Activated CD4-positive, alpha-beta T cell treated with anti-CD3 and anti-CD28 coated beads, Interleukin-2, amount 10 ng/mL, durations not matched to agents 7 days and 5 days (primary cell): ENCODE data around the gene PSTPIP1. TPM values are rescaled to one million over a fixed set of nuclear protein-coding genes. Genes with fewer than 3 reads are reported as not detected.
"Not testable (repeated sequence)": the region's sequence is repeated elsewhere in the genome, so short reads cannot be mapped to it uniquely, and the experiment has no call there.

Source experiments
- CTCF ChIA-PET: fragments of 350-600 bp; sonication (Branson Sonifier 250); formaldehyde crosslinking; loops from one replicate; lab custom pipeline; 2021; ENCODE audit warnings: antibody characterized with exemption; lab: Charles Lee
- POLR2A ChIA-PET: fragments of 350-600 bp; sonication (Branson Sonifier 250); formaldehyde crosslinking; loops from one replicate; lab custom pipeline; 2021; ENCODE audit warnings: antibody characterized with exemption; lab: Charles Lee
- DNase-seq: peaks from one replicate; pipeline ENCODE4 v3.0.0-alpha.2; 2020
- H3K27ac Mint-ChIP-seq: one replicate; pipeline ENCODE4 v1.8.0; 2021; ENCODE audit warnings: mild to moderate bottlenecking, moderate library complexity, mixed read lengths
- H3K27me3 Mint-ChIP-seq: one replicate; pipeline ENCODE4 v1.8.0; 2021; ENCODE audit warnings: mixed read lengths
- H3K36me3 Mint-ChIP-seq: one replicate; pipeline ENCODE4 v1.8.0; 2021; ENCODE audit warnings: low read depth, mixed read lengths
- H3K4me1 Mint-ChIP-seq: one replicate; pipeline ENCODE4 v1.8.0; 2021; ENCODE audit warnings: mixed read lengths
- H3K4me3 Mint-ChIP-seq: one replicate; pipeline ENCODE4 v1.8.0; 2021; ENCODE audit warnings: mild to moderate bottlenecking, moderate library complexity, mixed read lengths
- H3K9me3 Mint-ChIP-seq: one replicate; pipeline ENCODE4 v1.8.0; 2021; ENCODE audit warnings: mixed read lengths
- total RNA-seq, 2 experiments: library from RNA; stranded (reverse); gene quantifications; one replicate each; pipeline ENCODE4 v1.2.3, GENCODE V29; 2021

Gene PSTPIP1
- total RNA-seq, result 100 to 1,000 TPM; 135 to 176 TPM

DNA sequence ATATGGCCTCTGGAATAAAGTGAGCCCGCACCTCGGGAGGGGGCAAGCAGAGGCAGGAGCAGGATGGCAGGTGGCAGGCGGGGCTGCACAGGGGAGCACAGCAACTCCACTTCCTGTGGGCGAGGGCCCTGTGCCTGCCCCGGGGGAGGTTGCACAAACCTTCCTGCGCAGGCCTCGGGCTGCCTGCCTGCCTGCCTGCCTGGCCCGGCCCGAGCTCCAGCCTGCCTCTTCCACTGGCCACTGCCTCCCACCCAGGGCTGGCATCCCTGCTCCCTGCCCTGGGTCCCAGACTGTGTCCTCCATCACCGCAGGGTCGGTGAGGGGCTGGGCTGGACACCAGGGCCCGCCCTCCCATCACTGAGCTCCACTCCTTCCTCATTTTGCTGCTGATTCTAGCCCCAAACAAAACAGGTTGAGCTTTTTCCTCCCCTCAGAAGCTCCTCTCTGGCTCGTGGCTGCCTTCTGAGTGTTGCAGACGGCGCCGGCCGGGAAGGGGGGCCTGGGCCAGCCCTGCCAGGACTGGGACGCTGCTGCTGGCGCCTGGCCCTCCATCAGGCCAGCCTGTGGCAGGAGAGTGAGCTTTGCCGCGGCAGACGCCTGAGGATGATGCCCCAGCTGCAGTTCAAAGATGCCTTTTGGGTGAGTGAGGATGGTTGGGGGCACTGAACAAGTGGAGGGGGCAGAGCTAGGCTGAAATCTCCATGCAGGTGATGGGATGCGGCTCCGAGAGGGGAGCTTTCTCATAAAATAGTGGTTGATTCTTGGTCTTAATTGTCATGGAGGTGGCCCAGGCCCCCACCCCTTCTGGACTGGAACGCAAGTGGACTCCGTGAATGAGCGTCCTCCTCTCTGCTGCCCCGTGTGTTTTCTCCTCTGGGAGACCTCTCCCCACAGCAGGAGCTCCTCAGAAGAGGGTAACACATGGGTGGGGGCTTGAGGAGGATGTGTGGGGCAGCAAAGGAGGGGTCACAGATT is at the start of gene PSTPIP1:
Gene PSTPIP1, plus strand, starts transcription at position 156 of the 975 bp plus-strand sequence. Its CDS starts 448 bp downstream, at position 604.
- peak; percentile 78 for DNase-seq
- ChIA-PET POLR2A (interaction anchor here (1.1 to 1.4 kb wide), 2 partner anchors 8 to 19 kb away, joined by 3 to 7 read pairs; no protein-coding TSS in a partner anchor), CTCF (interaction anchor here (0.7 to 3.4 kb wide), 13 partner anchors 8 to 502 kb away, joined by 3 to 11 read pairs (median 3); no protein-coding TSS in a partner anchor)
- H3K4me3 Mint-ChIP-seq, result peak within 1 kb of the TSS; percentile 95
- peak within 1 kb of the TSS; percentile 98 for H3K27ac Mint-ChIP-seq
- H3K27me3 Mint-ChIP-seq, result no peaks in the 10 kb centered on the region
- no peaks in the 10 kb centered on the region for H3K9me3 Mint-ChIP-seq
- H3K4me1 Mint-ChIP-seq, result peaks cover 71% of the 10 kb centered on the region
- H3K36me3 Mint-ChIP-seq, result peaks cover 33% of the 10 kb centered on the region

DNA sequence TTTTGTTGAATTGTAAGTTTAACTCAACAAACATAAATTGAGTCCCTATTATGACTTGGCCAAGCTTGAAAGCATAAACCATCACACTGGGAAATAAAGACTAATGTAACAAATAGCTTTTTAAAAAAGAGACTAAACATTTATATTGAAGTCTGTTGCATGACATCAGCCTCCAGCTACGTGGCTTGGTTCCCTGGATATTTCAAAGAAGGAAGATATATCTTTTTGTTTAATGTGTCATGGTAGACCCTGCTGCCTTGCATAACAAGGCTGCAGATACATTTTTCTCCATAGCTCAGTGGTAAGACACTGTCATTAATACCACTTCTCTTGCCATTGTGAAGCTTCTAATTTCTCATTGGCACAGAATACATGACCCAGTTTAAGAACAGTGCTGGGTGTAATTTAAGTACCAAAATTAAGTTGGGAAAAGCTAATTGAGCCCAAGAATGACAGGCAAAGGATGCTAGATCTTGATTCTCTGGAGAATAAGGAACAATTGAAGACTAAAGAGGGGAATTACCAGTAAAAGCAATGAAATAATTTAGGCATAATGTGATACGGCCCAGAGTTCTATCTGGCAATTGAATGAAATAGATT is 49.3 kb upstream of the PSTPIP1 start:
- CTCF ChIA-PET, result interaction anchor here (0.5 to 2.8 kb wide), 4 partner anchors 28 to 1522 kb away, joined by 3 to 8 read pairs (median 4); no protein-coding TSS in a partner anchor
- H3K36me3 Mint-ChIP-seq, result peaks cover 47% of the 10 kb centered on the region

GRCh38 chr15:76947454-76947853 is 47.5 kb upstream of the PSTPIP1 start:
- no peaks in the 10 kb centered on the region for H3K9me3 Mint-ChIP-seq
- no peak overlapping the region for H3K4me3 Mint-ChIP-seq
- no peak for DNase-seq
- POLR2A ChIA-PET, result no interaction called here
- no peaks in the 10 kb centered on the region for H3K27me3 Mint-ChIP-seq
- CTCF ChIA-PET, result interaction anchor here (0.7 to 2.8 kb wide), 2 partner anchors 26 to 160 kb away, joined by 3 to 8 read pairs; no protein-coding TSS in a partner anchor
- peaks cover 58% of the 10 kb centered on the region for H3K36me3 Mint-ChIP-seq
- no peak overlapping the region for H3K27ac Mint-ChIP-seq
- peaks cover 16% of the 10 kb centered on the region for H3K4me1 Mint-ChIP-seq

More for the DNA sequence above, 49.3 kb upstream of the PSTPIP1 start:
- POLR2A ChIA-PET, result no interaction called here
- Mint-ChIP-seq H3K4me1 (peaks cover 3% of the 10 kb centered on the region), H3K4me3 (no peak overlapping the region), H3K27me3 (no peaks in the 10 kb centered on the region), H3K27ac (no peak overlapping the region), H3K9me3 (no peaks in the 10 kb centered on the region)
- no peak for DNase-seq

DNA sequence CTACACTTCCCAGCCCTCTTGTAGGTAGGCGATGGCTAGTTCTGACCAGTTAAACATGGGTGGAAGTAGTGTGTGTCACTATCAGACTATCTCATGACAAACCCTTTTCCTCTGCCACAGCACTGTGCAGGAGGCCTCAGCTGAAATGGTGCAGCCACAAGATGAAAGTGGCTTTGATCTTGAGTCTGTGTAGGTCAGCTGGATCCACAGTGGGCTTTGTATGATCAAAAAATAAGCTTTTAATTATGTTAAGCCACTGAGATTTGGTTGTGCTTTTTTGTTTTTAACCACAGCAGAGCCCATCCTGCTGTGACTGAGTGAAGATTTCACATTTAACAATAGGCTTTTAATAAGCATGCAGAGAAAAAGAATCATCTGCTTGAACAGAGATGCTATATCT is 43.7 kb upstream of the PSTPIP1 start:
- CTCF ChIA-PET, result interaction anchor here (1.3 to 1.5 kb wide), 2 partner anchors 9 to 12 kb away, joined by 5 read pairs; no protein-coding TSS in a partner anchor
- Mint-ChIP-seq H3K36me3 (peaks cover 35% of the 10 kb centered on the region), H3K9me3 (no peaks in the 10 kb centered on the region), H3K4me3 (no peak overlapping the region), H3K27me3 (no peaks in the 10 kb centered on the region), H3K27ac (peak overlapping the region; percentile 22), H3K4me1 (peaks cover 16% of the 10 kb centered on the region)
- DNase-seq, result no peak
- POLR2A ChIA-PET, result no interaction called here

- DNase-seq, result no peak
- no peaks in the 10 kb centered on the region for H3K27me3 Mint-ChIP-seq
- no peak overlapping the region for H3K27ac Mint-ChIP-seq
- peaks cover 15% of the 10 kb centered on the region for H3K36me3 Mint-ChIP-seq
- peaks cover 13% of the 10 kb centered on the region for H3K4me1 Mint-ChIP-seq
- H3K4me3 Mint-ChIP-seq, result no peak overlapping the region
- ChIA-PET CTCF (no interaction called here), POLR2A (no interaction called here)
- H3K9me3 Mint-ChIP-seq, result no peaks in the 10 kb centered on the region
Observed at GRCh38 chr15:76953913-76954312, 41.0 kb upstream of the PSTPIP1 start.

GRCh38 chr15:76954744-76955143 is 40.2 kb upstream of the PSTPIP1 start:
- DNase-seq, result no peak
- peaks cover 13% of the 10 kb centered on the region for H3K4me1 Mint-ChIP-seq
- H3K9me3 Mint-ChIP-seq, result no peaks in the 10 kb centered on the region
- CTCF ChIA-PET, result interaction anchor here (1.1 to 1.9 kb wide), 3 partner anchors 11 to 22 kb away, joined by 4 to 6 read pairs (median 6); no protein-coding TSS in a partner anchor
- H3K36me3 Mint-ChIP-seq, result peaks cover 11% of the 10 kb centered on the region
- POLR2A ChIA-PET, result no interaction called here
- H3K27ac Mint-ChIP-seq, result no peak overlapping the region
- no peak overlapping the region for H3K4me3 Mint-ChIP-seq
- H3K27me3 Mint-ChIP-seq, result no peaks in the 10 kb centered on the region

DNA sequence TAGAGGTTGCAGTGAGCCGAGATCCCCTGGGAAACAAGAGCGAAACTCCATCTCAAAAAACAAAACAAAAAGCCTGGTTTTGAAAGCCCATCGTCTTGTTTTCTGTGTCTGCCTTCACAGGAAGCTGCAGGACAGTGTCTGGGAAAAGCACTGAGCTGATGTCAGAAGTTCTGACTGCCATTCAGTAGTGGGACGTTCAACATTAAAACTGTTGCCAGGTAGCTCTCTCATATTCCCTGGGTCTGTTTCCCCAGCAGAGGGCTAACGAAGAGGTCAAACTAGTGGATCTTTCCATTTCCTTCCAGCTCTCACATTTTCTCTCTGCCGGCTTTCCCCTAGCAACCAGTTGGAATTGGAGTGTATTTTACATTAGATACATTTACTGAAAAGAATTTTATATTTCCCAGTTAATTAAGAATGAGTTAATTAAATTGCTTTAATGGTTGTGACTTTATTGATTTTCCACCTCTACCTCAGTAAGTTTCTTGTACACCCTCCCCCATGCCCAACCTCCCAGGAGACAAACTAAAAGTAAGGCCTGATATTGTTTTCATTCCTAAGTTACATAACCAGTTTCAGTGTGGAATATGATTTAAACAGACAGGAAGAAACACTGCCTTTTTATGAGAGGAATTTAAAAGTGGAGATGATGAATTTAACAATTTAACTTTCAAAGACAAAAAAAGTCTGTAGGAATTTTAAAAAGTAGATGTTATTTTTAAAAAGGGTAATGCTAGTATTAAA is 33.5 kb upstream of the PSTPIP1 start:
- peaks cover 24% of the 10 kb centered on the region for H3K27me3 Mint-ChIP-seq
- no peaks in the 10 kb centered on the region for H3K9me3 Mint-ChIP-seq
- no peaks in the 10 kb centered on the region for H3K36me3 Mint-ChIP-seq
- POLR2A ChIA-PET, result no interaction called here
- CTCF ChIA-PET, result interaction anchor here (0.5 to 1.5 kb wide), 4 partner anchors 11 to 13 kb away, joined by 3 to 5 read pairs (median 3); no protein-coding TSS in a partner anchor
- no peak overlapping the region for H3K4me3 Mint-ChIP-seq
- DNase-seq, result no peak
- no peak overlapping the region for H3K27ac Mint-ChIP-seq
- H3K4me1 Mint-ChIP-seq, result no peaks in the 10 kb centered on the region

GRCh38 chr15:76962337-76963013 is 32.5 kb upstream of the PSTPIP1 start:
- Mint-ChIP-seq H3K4me3 (no peak overlapping the region), H3K27me3 (peaks cover 24% of the 10 kb centered on the region), H3K4me1 (no peaks in the 10 kb centered on the region), H3K27ac (no peak overlapping the region), H3K36me3 (no peaks in the 10 kb centered on the region), H3K9me3 (no peaks in the 10 kb centered on the region)
- POLR2A ChIA-PET, result no interaction called here
- DNase-seq, result no peak
- CTCF ChIA-PET, result interaction anchor here (0.7 to 2.4 kb wide), 4 partner anchors 11 to 642 kb away, joined by 3 to 5 read pairs (median 3); no protein-coding TSS in a partner anchor

DNA sequence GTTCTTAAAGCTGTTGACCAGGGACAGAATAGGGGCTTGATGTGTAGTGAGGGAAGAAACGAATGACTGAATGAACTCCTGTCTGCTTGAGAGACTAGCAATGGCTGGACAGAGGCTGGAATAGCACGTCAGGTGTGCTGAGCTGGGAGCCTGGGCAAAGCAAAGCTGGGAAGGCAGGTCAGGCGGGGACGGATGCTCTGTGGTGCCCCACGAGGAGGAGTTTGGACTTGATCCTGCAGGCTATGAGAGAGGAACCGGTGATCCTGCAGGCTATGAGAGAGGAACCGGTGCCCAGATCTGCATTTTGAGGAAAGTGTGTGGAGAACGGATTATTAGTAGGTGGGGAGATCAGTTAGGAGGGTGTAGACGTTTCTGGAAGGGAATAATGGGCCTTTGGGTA is 31.3 kb upstream of the PSTPIP1 start:
- H3K27me3 Mint-ChIP-seq, result peaks cover 25% of the 10 kb centered on the region
- H3K9me3 Mint-ChIP-seq, result no peaks in the 10 kb centered on the region
- H3K36me3 Mint-ChIP-seq, result no peaks in the 10 kb centered on the region
- no peaks in the 10 kb centered on the region for H3K4me1 Mint-ChIP-seq
- CTCF ChIA-PET, result interaction anchor here (0.7 to 2.4 kb wide), 4 partner anchors 10 to 640 kb away, joined by 3 to 5 read pairs (median 4); no protein-coding TSS in a partner anchor
- no peak overlapping the region for H3K27ac Mint-ChIP-seq
- H3K4me3 Mint-ChIP-seq, result no peak overlapping the region
- no peak for DNase-seq
- POLR2A ChIA-PET, result no interaction called here

DNA sequence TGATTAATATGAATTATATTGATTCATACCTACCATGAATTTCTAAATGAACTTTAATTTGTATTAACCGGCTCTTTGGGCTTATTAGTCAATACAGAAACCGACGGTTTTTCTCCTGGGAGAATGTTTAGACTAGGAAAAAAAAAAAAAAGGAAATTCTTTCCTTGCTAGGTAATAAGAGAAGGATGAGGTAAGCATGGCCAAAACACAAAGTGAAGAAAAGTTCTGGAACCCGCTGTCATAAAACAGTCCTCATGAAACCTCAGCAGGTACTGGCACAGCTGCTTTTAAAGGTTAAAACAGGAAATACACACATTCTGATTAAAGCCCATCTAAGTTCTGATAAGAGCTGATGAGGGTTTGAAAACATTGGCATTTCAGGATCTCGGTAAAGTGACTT is 30.8 kb upstream of the PSTPIP1 start:
- CTCF ChIA-PET, result interaction anchor here (0.7 to 2.4 kb wide), 4 partner anchors 10 to 43 kb away, joined by 3 to 5 read pairs (median 4); no protein-coding TSS in a partner anchor
- H3K27me3 Mint-ChIP-seq, result peaks cover 28% of the 10 kb centered on the region

DNA sequence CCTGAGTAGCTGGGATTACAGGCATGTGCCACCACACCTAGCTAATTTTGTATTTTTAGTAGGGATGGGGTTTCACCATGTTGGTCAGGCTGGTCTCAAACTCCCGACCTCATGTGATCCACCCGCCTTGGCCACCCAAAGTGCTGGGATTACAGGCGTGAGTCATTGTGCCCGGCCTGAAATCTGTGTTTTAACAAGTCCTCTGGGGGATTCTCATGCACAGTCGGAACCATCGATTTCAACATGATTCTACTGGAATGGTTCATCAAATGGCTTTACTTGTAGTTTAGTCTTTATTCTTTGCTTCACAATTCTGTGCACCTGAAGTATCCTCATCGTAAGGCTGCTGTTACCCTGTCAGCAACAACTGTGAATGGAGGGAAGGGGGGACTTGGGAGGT is 28.9 kb upstream of the PSTPIP1 start:
- H3K9me3 Mint-ChIP-seq, H3K36me3 Mint-ChIP-seq, CTCF ChIA-PET, H3K27ac Mint-ChIP-seq, H3K4me1 Mint-ChIP-seq, H3K4me3 Mint-ChIP-seq, DNase-seq, POLR2A ChIA-PET: not testable (repeated sequence)
- peaks cover 35% of the 10 kb centered on the region for H3K27me3 Mint-ChIP-seq

More for the DNA sequence above, 30.8 kb upstream of the PSTPIP1 start:
- Mint-ChIP-seq H3K36me3 (no peaks in the 10 kb centered on the region), H3K4me1 (no peaks in the 10 kb centered on the region), H3K27ac (no peak overlapping the region), H3K4me3 (no peak overlapping the region), H3K9me3 (no peaks in the 10 kb centered on the region)
- DNase-seq, result no peak
- POLR2A ChIA-PET, result interaction anchor here (0.7 kb wide), 1 partner anchor 44 kb away, joined by 5 read pairs; no protein-coding TSS in a partner anchor
